GM19043 (cell line): ENCODE measurements around the gene ERI2.
A peak's percentile ranks its signal among the peaks of the same experiment; 100 is the strongest.
"Not testable (repeated sequence)": the region's sequence is repeated elsewhere in the genome, so short reads cannot be mapped to it uniquely, and the experiment has no call there.

Experiments
- ATAC-seq: cut with Tn5 transposase; IDR thresholded peaks from one replicate; pipeline ENCODE4 v1.9.1; 2021; ENCODE audit warnings: low read depth; ENCODE audit not compliant: unreplicated experiment

ERI2 gene

GRCh38 chr16:20767577-20767976 is 38.7 kb downstream of the ERI2 start:
- ATAC-seq, result no peak

- ATAC-seq, result no peak
These were observed 40.0 kb downstream of the ERI2 start for GRCh38 chr16:20766294-20766693.

GRCh38 chr16:20765732-20766131 is 40.5 kb downstream of the ERI2 start:
- ATAC-seq, result no peak

GRCh38 chr16:20764448-20764847 is 41.8 kb downstream of the ERI2 start:
- not testable (repeated sequence) for ATAC-seq

- ATAC-seq, result peak; percentile 94
These were observed 42.6 kb downstream of the ERI2 start, which contains the start of gene ACSM3 for GRCh38 chr16:20763461-20764232. TSS of gene ACSM3 (plus strand) at chr16:20764014. CDS start at chr16:20770035, 6,021 bp downstream.

GRCh38 chr16:20762404-20763123 is 43.7 kb downstream of the ERI2 start:
- ATAC-seq, result no peak

- ATAC-seq, result no peak
These were observed 45.1 kb downstream of the ERI2 start for GRCh38 chr16:20761175-20761574.

- ATAC-seq, result no peak
These were observed 45.9 kb downstream of the ERI2 start for GRCh38 chr16:20760346-20760745.

- ATAC-seq, result not testable (repeated sequence)
These were observed 50.5 kb downstream of the ERI2 start for GRCh38 chr16:20755799-20756198.

- ATAC-seq, result no peak
These were observed 51.0 kb downstream of the ERI2 start for GRCh38 chr16:20755238-20755637.

- no peak for ATAC-seq
These were observed 52.5 kb downstream of the ERI2 start for GRCh38 chr16:20753727-20754126.

- ATAC-seq, result no peak
These were observed 55.7 kb downstream of the ERI2 start for GRCh38 chr16:20750558-20750957.

- ATAC-seq, result no peak
These were observed 56.8 kb downstream of the ERI2 start for GRCh38 chr16:20749474-20749873.

- peak; percentile 72 for ATAC-seq
These were observed 59.0 kb downstream of the ERI2 start for GRCh38 chr16:20747030-20747816.

GRCh38 chr16:20746461-20746860 is 59.8 kb downstream of the ERI2 start:
- no peak for ATAC-seq
